SJCRH30 (cell line): ENCODE results near the gene PEX10. TPM values are rescaled to one million over a fixed set of nuclear protein-coding genes. Genes with fewer than 3 reads are reported as not detected.

ENCODE experiments used
- DNase-seq, 2 experiments: peaks; one replicate each; pipeline ENCODE4 v3.0.0-alpha.2; 2015 to 2020
- H3K27ac ChIP-seq: fragments of 250-450 bp; sonication (Bioruptor Pico); 2 replicates; pipeline ENCODE4 v1.5.1; 2020; ENCODE audit warnings: mild to moderate bottlenecking, moderate library complexity
- H3K27me3 ChIP-seq: fragments of 250-450 bp; sonication (Bioruptor Pico); 2 replicates; pipeline ENCODE4 v1.5.1; 2020; ENCODE audit warnings: mild to moderate bottlenecking, moderate library complexity
- H3K36me3 ChIP-seq: fragments of 250-450 bp; sonication (Bioruptor Pico); 2 replicates; pipeline ENCODE4 v1.5.1; 2020; ENCODE audit warnings: mild to moderate bottlenecking, moderate library complexity
- H3K4me1 ChIP-seq: fragments of 250-450 bp; sonication (Bioruptor Pico); 2 replicates; pipeline ENCODE4 v1.5.1; 2020; ENCODE audit warnings: mild to moderate bottlenecking, moderate library complexity
- H3K4me3 ChIP-seq: fragments of 250-450 bp; sonication (Bioruptor Pico); 2 replicates; pipeline ENCODE4 v1.5.1; 2020; ENCODE audit warnings: mild to moderate bottlenecking, moderate library complexity
- H3K9me3 ChIP-seq: fragments of 250-450 bp; sonication (Bioruptor Pico); replicated peaks from 2 replicates; pipeline ENCODE4 v1.5.1; 2020; ENCODE audit warnings: mild to moderate bottlenecking, moderate library complexity
- total RNA-seq: library from RNA; depleted of rRNA; stranded (reverse); fragments of >200 nt; shearing (Covaris generic); gene quantifications from 2 replicates; pipeline ENCODE4 v1.2.3, GENCODE V29; 2014; rRNA removed

Gene PEX10
- total RNA-seq, 1 experiment from 2014 or later = 32.7 TPM

GRCh38 chr1:2358072-2358471 is 54.3 kb downstream of the PEX10 start:
- no peak for DNase-seq

GRCh38 chr1:2356911-2357845 is 55.2 kb downstream of the PEX10 start:
- H3K4me3 ChIP-seq = no peak overlapping the region
- H3K27me3 ChIP-seq = peaks cover 14% of the 10 kb centered on the region; the same call in 1 of the 2 replicates
- H3K36me3 ChIP-seq = no peaks in the 10 kb centered on the region
- no peak for DNase-seq
- no peaks in the 10 kb centered on the region for H3K9me3 ChIP-seq
- H3K27ac ChIP-seq = no peak overlapping the region
- peaks cover 16% of the 10 kb centered on the region for H3K4me1 ChIP-seq

More at GRCh38 chr1:2358072-2358471, 54.3 kb downstream of the PEX10 start:
- 0 out of 2 replicates have a peak, but pooled peaks cover under 1% of the 10 kb centered on the region for H3K9me3 ChIP-seq
- H3K27me3 ChIP-seq = peaks cover 6% of the 10 kb centered on the region; the same call in 1 of the 2 replicates
- no peak overlapping the region for H3K27ac ChIP-seq
- H3K36me3 ChIP-seq = no peaks in the 10 kb centered on the region
- peaks cover 16% of the 10 kb centered on the region for H3K4me1 ChIP-seq
- no peak overlapping the region for H3K4me3 ChIP-seq

DNA sequence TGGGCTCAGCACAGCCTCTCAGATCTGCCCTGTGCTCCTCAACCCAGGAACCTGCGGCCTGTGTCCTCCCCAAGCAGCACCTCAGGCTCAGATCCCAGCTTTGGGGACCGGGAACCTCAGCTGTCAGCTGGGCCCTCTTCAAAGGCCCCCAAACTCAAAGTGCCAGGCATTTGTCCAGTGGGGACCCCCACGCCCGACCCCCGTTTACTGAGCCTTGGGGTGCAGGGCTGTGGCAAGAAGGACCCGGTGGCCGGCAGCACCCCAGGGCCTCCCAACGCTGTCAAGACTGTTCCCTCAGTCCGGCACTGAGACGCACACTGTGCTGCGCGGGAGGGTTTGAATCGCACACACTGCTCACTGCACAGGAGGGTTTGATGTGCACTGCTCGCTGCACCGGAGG is 56.0 kb downstream of the PEX10 start:
- peaks cover 14% of the 10 kb centered on the region; the same call in 1 of the 2 replicates for H3K27me3 ChIP-seq
- no peak overlapping the region for H3K27ac ChIP-seq
- peaks cover 16% of the 10 kb centered on the region for H3K4me1 ChIP-seq
- no peak for DNase-seq
- H3K9me3 ChIP-seq = no peaks in the 10 kb centered on the region
- H3K4me3 ChIP-seq = no peak overlapping the region
- no peaks in the 10 kb centered on the region for H3K36me3 ChIP-seq

DNA sequence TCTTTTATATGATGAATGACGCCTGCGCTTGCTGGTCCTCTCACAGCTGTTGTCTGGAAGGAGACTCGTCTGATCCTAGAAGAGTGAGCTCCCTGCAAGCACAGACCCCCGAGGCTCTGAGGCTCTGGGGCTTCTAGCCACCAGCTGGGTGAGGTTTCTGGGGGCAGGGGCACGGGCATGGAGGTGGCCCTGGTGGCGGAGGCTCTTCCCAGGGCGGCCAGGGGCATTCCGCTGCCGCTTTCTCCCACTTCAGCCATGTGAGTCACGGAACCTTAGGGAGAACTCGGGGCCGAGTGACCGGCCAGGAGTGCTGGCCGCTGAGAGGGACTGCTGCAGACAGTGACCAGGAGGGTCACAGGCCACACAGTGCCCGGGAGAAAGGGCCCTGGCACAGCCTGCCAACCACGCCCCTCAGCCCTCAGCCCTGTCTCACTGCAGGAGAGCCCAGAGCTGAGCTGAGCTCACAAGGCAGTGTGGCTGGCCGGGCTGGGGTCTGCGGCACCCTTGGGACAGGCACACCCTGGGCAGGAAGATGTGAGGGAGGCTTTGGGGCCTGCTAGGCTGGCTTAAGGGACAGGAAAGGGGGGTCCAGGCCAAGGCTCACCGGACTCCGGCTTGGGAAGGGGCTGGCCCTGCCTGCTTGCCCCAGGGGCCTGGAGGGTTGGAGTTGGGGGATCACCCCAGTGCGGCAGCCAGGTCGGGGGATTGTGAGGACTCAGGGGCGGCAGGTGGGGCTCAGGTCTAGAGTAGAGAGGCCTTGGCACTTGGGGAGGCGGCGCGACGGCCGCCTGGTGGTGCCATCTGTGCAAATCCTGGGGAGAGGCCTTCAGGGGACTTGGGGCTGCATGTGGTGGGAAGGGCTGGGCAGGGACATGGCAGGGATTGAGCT is 56.7 kb downstream of the PEX10 start:
- Histone ChIP-seq H3K36me3 (no peaks in the 10 kb centered on the region), H3K9me3 (no peaks in the 10 kb centered on the region), H3K27me3 (peaks cover 20% of the 10 kb centered on the region), H3K4me1 (peaks cover 16% of the 10 kb centered on the region), H3K27ac (no peak overlapping the region; the same call in 1 of the 2 replicates), H3K4me3 (no peak overlapping the region)
- peak in 1 of 2 experiments; percentile 46 for DNase-seq

DNA sequence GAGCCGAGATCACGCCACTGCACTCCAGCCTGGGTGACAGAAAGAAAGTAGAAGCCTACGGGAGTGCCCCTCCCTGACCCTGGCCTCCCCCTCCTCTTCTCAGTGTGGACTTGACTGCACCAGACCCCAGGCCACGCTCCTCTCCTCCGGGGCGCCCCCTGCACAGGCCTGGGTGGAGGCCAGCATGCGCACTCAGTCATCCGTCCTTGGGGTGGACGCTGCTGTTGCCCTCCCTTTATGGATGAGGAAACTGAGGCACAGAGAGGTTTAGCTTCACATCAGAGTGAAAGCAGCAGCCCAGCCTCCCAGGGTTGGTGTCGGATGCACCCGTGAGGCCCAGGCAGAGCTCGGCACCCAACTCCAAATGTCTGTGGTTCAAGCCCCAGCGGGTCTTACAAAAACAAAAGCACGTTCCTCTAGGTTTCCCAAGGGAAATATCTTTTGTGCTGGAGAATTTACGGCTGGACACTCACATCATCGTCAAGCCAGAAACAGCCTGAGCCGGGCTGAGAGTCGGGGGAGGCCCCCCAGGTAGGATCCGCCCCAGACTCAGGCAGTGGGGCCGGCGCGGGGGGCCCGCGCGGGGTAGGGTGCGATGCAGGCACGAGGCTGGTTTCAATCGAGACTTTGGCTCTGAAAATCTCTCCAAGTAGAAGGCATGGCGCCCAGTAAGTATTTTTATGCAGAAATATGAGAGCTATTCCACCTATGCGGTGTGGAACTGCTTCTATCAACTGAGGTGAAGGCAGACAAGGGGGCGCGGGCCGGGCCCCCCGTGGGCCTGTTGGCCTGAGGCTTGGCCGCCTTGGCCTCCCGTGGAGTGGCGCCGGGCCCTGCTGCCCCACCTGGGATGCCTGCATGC is 57.6 kb downstream of the PEX10 start:
- H3K36me3 ChIP-seq = no peaks in the 10 kb centered on the region
- no peak overlapping the region; the same call in 1 of the 2 replicates for H3K27ac ChIP-seq
- H3K27me3 ChIP-seq = peaks cover 20% of the 10 kb centered on the region
- H3K4me1 ChIP-seq = peaks cover 16% of the 10 kb centered on the region
- H3K4me3 ChIP-seq = no peak overlapping the region
- H3K9me3 ChIP-seq = no peaks in the 10 kb centered on the region
- no peak for DNase-seq

Other genes starting within 250 kb of the PEX10 start
- 58.0 and 61.7 TPM in 2 replicates for gene FAAP20, start 217.8 kb downstream of the PEX10 start, total RNA-seq
- gene SKI, start 184.2 kb downstream of the PEX10 start, total RNA-seq = 12.8 and 13.1 TPM in 2 replicates
- gene MORN1, start 21.0 kb downstream of the PEX10 start, total RNA-seq = 7.5 TPM in 2 replicates
- gene RER1, start 20.7 kb downstream of the PEX10 start, total RNA-seq = 124 and 145 TPM in 2 replicates
- gene PLCH2, start 63.7 kb upstream of the PEX10 start, total RNA-seq = 0.22 and 0.56 TPM in 2 replicates
- 42.1 and 48.8 TPM in 2 replicates for gene PANK4, start 114.0 kb upstream of the PEX10 start, total RNA-seq
- not detected in 2 replicates for gene HES5, start 117.7 kb upstream of the PEX10 start, total RNA-seq
- 0.51 TPM in 1 of 2 replicates, not detected in the other for gene TNFRSF14, start 143.8 kb upstream of the PEX10 start, total RNA-seq
- 21.3 and 22.5 TPM in 2 replicates for gene PRXL2B, start 174.2 kb upstream of the PEX10 start, total RNA-seq
- gene MMEL1, start 220.5 kb upstream of the PEX10 start, total RNA-seq = not detected in 2 replicates